DMS53 (cell line): ENCODE measurements around the gene BMS1.
"Not testable (repeated sequence)": the region's sequence is repeated elsewhere in the genome, so short reads cannot be mapped to it uniquely, and the experiment has no call there.

Experiments used
- DNase-seq: peaks from one replicate; lab custom pipeline; 2025; lab: John Stamatoyannopoulos, UW

BMS1 gene

GRCh38 chr10:42865716-42866114 lies 83.1 kb downstream of the BMS1 start:
- no peak for DNase-seq

GRCh38 chr10:42866115-42866995 lies 83.8 kb downstream of the BMS1 start:
- DNase-seq = peak; percentile 92

GRCh38 chr10:42867571-42867970 lies 85.0 kb downstream of the BMS1 start:
- DNase-seq = no peak

GRCh38 chr10:42868530-42868929 lies 85.9 kb downstream of the BMS1 start:
- DNase-seq = no peak

- DNase-seq = no peak
Measured at GRCh38 chr10:42869977-42870350, 87.4 kb downstream of the BMS1 start.

- not testable (repeated sequence) for DNase-seq
Measured at GRCh38 chr10:42871138-42871641, 88.6 kb downstream of the BMS1 start.

- no peak for DNase-seq
Measured at GRCh38 chr10:42871823-42872222, 89.2 kb downstream of the BMS1 start.

- no peak for DNase-seq
Measured at GRCh38 chr10:42872865-42873435, 90.4 kb downstream of the BMS1 start.

- DNase-seq = no peak
Measured at GRCh38 chr10:42874713-42875387, 92.3 kb downstream of the BMS1 start.

- no peak for DNase-seq
Measured at GRCh38 chr10:42875388-42875755, 92.8 kb downstream of the BMS1 start.

- peak; percentile 40 for DNase-seq
Measured at GRCh38 chr10:42875798-42876341, 93.3 kb downstream of the BMS1 start.

GRCh38 chr10:42876476-42876875 lies 93.9 kb downstream of the BMS1 start:
- no peak for DNase-seq

GRCh38 chr10:42876945-42877344 lies 94.3 kb downstream of the BMS1 start:
- no peak for DNase-seq

GRCh38 chr10:42877496-42878030 lies 95.0 kb downstream of the BMS1 start:
- no peak for DNase-seq

- no peak for DNase-seq
Measured at GRCh38 chr10:42878134-42878820, 95.7 kb downstream of the BMS1 start.

- DNase-seq = no peak
Measured at GRCh38 chr10:42878821-42879195, 96.2 kb downstream of the BMS1 start.

- no peak for DNase-seq
Measured at GRCh38 chr10:42879380-42880254, 97.0 kb downstream of the BMS1 start.

GRCh38 chr10:42880255-42880620 lies 97.6 kb downstream of the BMS1 start:
- DNase-seq = no peak

- no peak for DNase-seq
Measured at GRCh38 chr10:42882597-42882996, 100.0 kb downstream of the BMS1 start.
